ENCODE measurements around the gene VTA1. TPM values are rescaled to one million over a fixed set of nuclear protein-coding genes. Genes with fewer than 3 reads are reported as not detected.

VTA1 gene
- total and polyA plus RNA-seq, 2 experiments from 2014 or later: 108 to 130 TPM

GRCh38 chr6:142218446-142218845 lies 71.4 kb downstream of the VTA1 start:
- TF ChIP-seq EZH2 (IDR thresholded peaks at IDR 0.05; ENCODE audit: insufficient read depth, poor library complexity, severe bottlenecking): no peak
- no peak for TF ChIP-seq EZH2phosphoT487 (IDR thresholded peaks at IDR 0.05; ENCODE audit: insufficient read depth, low read depth)
- no peaks in the 10 kb centered on the region for H3K27me3 ChIP-seq (replicated peaks; ENCODE audit: insufficient read depth)
- in situ Hi-C loops (cut with MboI): no loop called here
- no peaks in the 10 kb centered on the region for H4K20me1 ChIP-seq (ENCODE audit: insufficient read depth)
- DNase-seq: no peak
- H3K36me3 ChIP-seq (ENCODE audit: low read depth): peaks cover 21% of the 10 kb centered on the region
- H3K4me3 ChIP-seq: no peak overlapping the region
- no peaks in the 10 kb centered on the region for H3F3A ChIP-seq (ENCODE audit: insufficient read depth)
- H3K9ac ChIP-seq: no peak overlapping the region
- H3K4me2 ChIP-seq (ENCODE audit: unreplicated experiment): no peak overlapping the region
- 89 to 98% methylated on average over 2 of the region's 2 CpGs for WGBS, 2 experiments (ENCODE audit: low coverage in 1 of 2, low lambda C conversion rate in 2 of 2, missing lambda C conversion rate in 2 of 2)
- H3K27ac ChIP-seq: no peak overlapping the region
- H2AFZ ChIP-seq: no peak overlapping the region
- H3K79me2 ChIP-seq (ENCODE audit: insufficient read depth): no peaks in the 10 kb centered on the region
- H3K4me1 ChIP-seq (ENCODE audit: insufficient read depth): no peaks in the 10 kb centered on the region
- no peaks in the 10 kb centered on the region for H3K9me2 ChIP-seq (ENCODE audit: insufficient read depth)
- H3K9me3 ChIP-seq (ENCODE audit: low read depth): no peaks in the 10 kb centered on the region

DNA sequence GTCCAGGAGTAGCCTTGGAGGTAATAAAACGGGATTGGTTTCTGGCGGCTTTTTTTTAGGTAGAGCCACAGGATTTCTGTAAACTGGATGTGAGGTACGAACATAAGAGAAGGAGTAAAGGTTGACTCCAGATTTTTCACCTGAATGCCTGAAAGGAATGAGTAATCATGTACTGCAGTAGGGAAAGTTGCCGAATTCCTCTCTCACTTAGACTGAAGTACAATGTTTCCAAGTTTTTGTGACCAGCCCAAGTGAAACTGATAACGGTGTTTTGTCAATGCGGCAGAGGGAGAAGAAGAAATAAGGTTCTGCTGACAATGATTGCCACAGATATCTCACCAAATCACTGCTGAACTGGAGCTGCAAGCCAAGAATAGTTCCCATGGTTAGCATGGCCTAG lies 75.0 kb downstream of the VTA1 start:
- no peak overlapping the region for H3K4me3 ChIP-seq
- DNase-seq: no peak
- no peaks in the 10 kb centered on the region for H3K9me3 ChIP-seq (ENCODE audit: low read depth)
- no peaks in the 10 kb centered on the region for H3K79me2 ChIP-seq (ENCODE audit: insufficient read depth)
- peaks cover 21% of the 10 kb centered on the region for H3K36me3 ChIP-seq (ENCODE audit: low read depth)
- WGBS, 2 experiments (ENCODE audit: low coverage in 1 of 2, low lambda C conversion rate in 2 of 2, missing lambda C conversion rate in 2 of 2): 89 to 90% methylated on average over 6 of the region's 6 CpGs
- no peaks in the 10 kb centered on the region for H3K27me3 ChIP-seq (replicated peaks; ENCODE audit: insufficient read depth)
- H3K27ac ChIP-seq: no peak overlapping the region
- TF ChIP-seq EZH2 (IDR thresholded peaks at IDR 0.05; ENCODE audit: insufficient read depth, poor library complexity, severe bottlenecking) (no peak), EZH2phosphoT487 (IDR thresholded peaks at IDR 0.05; ENCODE audit: insufficient read depth, low read depth) (no peak)
- no peak overlapping the region for H2AFZ ChIP-seq
- in situ Hi-C loops (cut with MboI): no loop called here
- no peaks in the 10 kb centered on the region for H3K9me2 ChIP-seq (ENCODE audit: insufficient read depth)
- H3K9ac ChIP-seq: no peak overlapping the region
- H4K20me1 ChIP-seq (ENCODE audit: insufficient read depth): no peaks in the 10 kb centered on the region
- no peaks in the 10 kb centered on the region for H3F3A ChIP-seq (ENCODE audit: insufficient read depth)
- no peak overlapping the region for H3K4me2 ChIP-seq (ENCODE audit: unreplicated experiment)
- no peaks in the 10 kb centered on the region for H3K4me1 ChIP-seq (ENCODE audit: insufficient read depth)

GRCh38 chr6:142223938-142224337 lies 76.9 kb downstream of the VTA1 start:
- no peak overlapping the region for H2AFZ ChIP-seq
- H3K9ac ChIP-seq: no peak overlapping the region
- no peaks in the 10 kb centered on the region for H3K79me2 ChIP-seq (ENCODE audit: insufficient read depth)
- no peak for DNase-seq
- no peaks in the 10 kb centered on the region for H4K20me1 ChIP-seq (ENCODE audit: insufficient read depth)
- no peak overlapping the region for H3K4me2 ChIP-seq (ENCODE audit: unreplicated experiment)
- no peaks in the 10 kb centered on the region for H3K9me2 ChIP-seq (ENCODE audit: insufficient read depth)
- no peak overlapping the region for H3K4me3 ChIP-seq
- in situ Hi-C loops (cut with MboI): no loop called here
- H3K9me3 ChIP-seq (ENCODE audit: low read depth): no peaks in the 10 kb centered on the region
- H3K27ac ChIP-seq: no peak overlapping the region
- 85% methylated on average over 8 of the region's 8 CpGs for WGBS, 2 experiments (ENCODE audit: low coverage in 1 of 2, low lambda C conversion rate in 2 of 2, missing lambda C conversion rate in 2 of 2)
- no peaks in the 10 kb centered on the region for H3K27me3 ChIP-seq (replicated peaks; ENCODE audit: insufficient read depth)
- no peaks in the 10 kb centered on the region for H3K4me1 ChIP-seq (ENCODE audit: insufficient read depth)
- no peak for TF ChIP-seq EZH2phosphoT487 (IDR thresholded peaks at IDR 0.05; ENCODE audit: insufficient read depth, low read depth)
- no peak for TF ChIP-seq EZH2 (IDR thresholded peaks at IDR 0.05; ENCODE audit: insufficient read depth, poor library complexity, severe bottlenecking)
- no peaks in the 10 kb centered on the region for H3F3A ChIP-seq (ENCODE audit: insufficient read depth)
- peaks cover 15% of the 10 kb centered on the region for H3K36me3 ChIP-seq (ENCODE audit: low read depth)

- Histone ChIP-seq H3K4me3 (no peak overlapping the region), H3K4me1 (ENCODE audit: insufficient read depth) (no peaks in the 10 kb centered on the region), H3K79me2 (ENCODE audit: insufficient read depth) (no peaks in the 10 kb centered on the region), H3K9ac (no peak overlapping the region), H3K27me3 (replicated peaks; ENCODE audit: insufficient read depth) (no peaks in the 10 kb centered on the region), H4K20me1 (ENCODE audit: insufficient read depth) (no peaks in the 10 kb centered on the region), H2AFZ (no peak overlapping the region), H3F3A (ENCODE audit: insufficient read depth) (no peaks in the 10 kb centered on the region), H3K9me3 (ENCODE audit: low read depth) (no peaks in the 10 kb centered on the region), H3K4me2 (ENCODE audit: unreplicated experiment) (no peak overlapping the region), H3K36me3 (ENCODE audit: low read depth) (0 out of 2 replicates have a peak, but pooled peaks cover 3% of the 10 kb centered on the region), H3K9me2 (ENCODE audit: insufficient read depth) (no peaks in the 10 kb centered on the region), H3K27ac (no peak overlapping the region)
- in situ Hi-C loops (cut with MboI): no loop called here
- 53 to 65% methylated on average over 4 of the region's 4 CpGs for WGBS, 2 experiments (ENCODE audit: low coverage in 1 of 2, low lambda C conversion rate in 2 of 2, missing lambda C conversion rate in 2 of 2)
- no peak for DNase-seq
- TF ChIP-seq EZH2 (IDR thresholded peaks at IDR 0.05; ENCODE audit: insufficient read depth, poor library complexity, severe bottlenecking) (no peak), EZH2phosphoT487 (IDR thresholded peaks at IDR 0.05; ENCODE audit: insufficient read depth, low read depth) (no peak)
These were observed 78.1 kb downstream of the VTA1 start for GRCh38 chr6:142225115-142225514.

DNA sequence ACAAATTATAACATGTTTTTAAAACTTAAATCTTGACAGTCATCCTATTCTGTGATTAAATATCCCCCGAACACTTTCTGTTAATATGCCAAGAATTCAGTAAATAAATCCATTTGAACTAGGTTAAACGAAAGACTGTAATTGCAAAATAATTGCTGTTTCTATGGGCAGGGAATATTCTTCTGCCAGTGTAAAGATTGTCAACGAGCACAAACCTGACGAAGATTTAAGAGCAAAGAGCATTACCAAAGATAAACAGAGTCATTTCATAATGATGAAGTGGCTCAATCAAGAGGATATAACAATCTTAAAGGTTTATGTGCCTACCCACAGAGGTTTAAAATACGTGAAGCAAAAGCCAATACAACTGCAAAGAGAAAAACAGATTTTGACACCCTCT lies 78.5 kb downstream of the VTA1 start:
- no peak overlapping the region for H3K4me2 ChIP-seq (ENCODE audit: unreplicated experiment)
- in situ Hi-C loops (cut with MboI): no loop called here
- no peaks in the 10 kb centered on the region for H3K79me2 ChIP-seq (ENCODE audit: insufficient read depth)
- H3K4me3 ChIP-seq: no peak overlapping the region
- 73 to 76% methylated on average over 5 of the region's 5 CpGs for WGBS, 2 experiments (ENCODE audit: low coverage in 1 of 2, low lambda C conversion rate in 2 of 2, missing lambda C conversion rate in 2 of 2)
- no peaks in the 10 kb centered on the region for H3K36me3 ChIP-seq (ENCODE audit: low read depth)
- H3F3A ChIP-seq (ENCODE audit: insufficient read depth): no peaks in the 10 kb centered on the region
- H3K27ac ChIP-seq: no peak overlapping the region
- H3K4me1 ChIP-seq (ENCODE audit: insufficient read depth): no peaks in the 10 kb centered on the region
- no peaks in the 10 kb centered on the region for H3K9me3 ChIP-seq (ENCODE audit: low read depth)
- TF ChIP-seq EZH2 (IDR thresholded peaks at IDR 0.05; ENCODE audit: insufficient read depth, poor library complexity, severe bottlenecking) (no peak), EZH2phosphoT487 (IDR thresholded peaks at IDR 0.05; ENCODE audit: insufficient read depth, low read depth) (no peak)
- H2AFZ ChIP-seq: no peak overlapping the region
- H3K9ac ChIP-seq: no peak overlapping the region
- H4K20me1 ChIP-seq (ENCODE audit: insufficient read depth): no peaks in the 10 kb centered on the region
- no peaks in the 10 kb centered on the region for H3K9me2 ChIP-seq (ENCODE audit: insufficient read depth)
- no peaks in the 10 kb centered on the region for H3K27me3 ChIP-seq (replicated peaks; ENCODE audit: insufficient read depth)
- DNase-seq: no peak
